ENCODE results near the gene RAP1GAP2.

RAP1GAP2 gene

DNA sequence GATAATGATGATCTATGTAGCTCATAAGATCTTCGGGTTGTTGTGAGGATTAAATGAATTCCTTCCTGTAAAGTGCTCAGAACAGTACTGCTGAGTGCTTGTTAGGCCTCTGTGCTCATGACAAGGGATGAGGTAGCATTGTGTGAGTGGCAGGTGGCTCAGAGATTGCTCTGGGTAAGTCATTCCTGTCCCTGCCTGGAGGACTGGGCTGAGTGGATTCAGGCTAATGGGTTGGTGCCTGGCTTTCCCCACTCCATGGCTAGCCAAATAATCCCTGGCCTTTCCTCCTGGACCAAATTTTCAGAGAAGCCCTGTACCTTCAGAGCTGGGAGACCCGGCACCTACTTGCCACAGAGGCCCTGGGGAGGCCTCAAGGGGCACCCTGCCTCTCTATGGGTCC is 45.5 kb upstream of the RAP1GAP2 start:
- TF ChIP-seq ZFP3 (CRISPR knock-in tag; IDR thresholded peaks at IDR 0.05) (no peak), ZNF70 (CRISPR knock-in tag; IDR thresholded peaks at IDR 0.05) (no peak), OSR1 (CRISPR knock-in tag; IDR thresholded peaks at IDR 0.05) (no peak), SNAI2 (CRISPR knock-in tag; IDR thresholded peaks at IDR 0.05) (no peak), GLIS3 (CRISPR knock-in tag; IDR thresholded peaks at IDR 0.05) (no peak), TOX (CRISPR knock-in tag; IDR thresholded peaks at IDR 0.05; ENCODE audit: borderline replicate concordance) (no peak), PPARA (CRISPR knock-in tag; IDR thresholded peaks at IDR 0.05; ENCODE audit: borderline replicate concordance) (no peak)
- TF ChIP-seq, protein P1, sequence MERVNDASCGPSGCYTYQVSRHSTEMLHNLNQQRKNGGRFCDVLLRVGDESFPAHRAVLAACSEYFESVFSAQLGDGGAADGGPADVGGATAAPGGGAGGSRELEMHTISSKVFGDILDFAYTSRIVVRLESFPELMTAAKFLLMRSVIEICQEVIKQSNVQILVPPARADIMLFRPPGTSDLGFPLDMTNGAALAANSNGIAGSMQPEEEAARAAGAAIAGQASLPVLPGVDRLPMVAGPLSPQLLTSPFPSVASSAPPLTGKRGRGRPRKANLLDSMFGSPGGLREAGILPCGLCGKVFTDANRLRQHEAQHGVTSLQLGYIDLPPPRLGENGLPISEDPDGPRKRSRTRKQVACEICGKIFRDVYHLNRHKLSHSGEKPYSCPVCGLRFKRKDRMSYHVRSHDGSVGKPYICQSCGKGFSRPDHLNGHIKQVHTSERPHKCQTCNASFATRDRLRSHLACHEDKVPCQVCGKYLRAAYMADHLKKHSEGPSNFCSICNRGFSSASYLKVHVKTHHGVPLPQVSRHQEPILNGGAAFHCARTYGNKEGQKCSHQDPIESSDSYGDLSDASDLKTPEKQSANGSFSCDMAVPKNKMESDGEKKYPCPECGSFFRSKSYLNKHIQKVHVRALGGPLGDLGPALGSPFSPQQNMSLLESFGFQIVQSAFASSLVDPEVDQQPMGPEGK (CRISPR knock-in tag; IDR thresholded peaks at IDR 0.05; ENCODE audit: borderline replicate concordance) = no peak
- TF ChIP-seq, protein P2, sequence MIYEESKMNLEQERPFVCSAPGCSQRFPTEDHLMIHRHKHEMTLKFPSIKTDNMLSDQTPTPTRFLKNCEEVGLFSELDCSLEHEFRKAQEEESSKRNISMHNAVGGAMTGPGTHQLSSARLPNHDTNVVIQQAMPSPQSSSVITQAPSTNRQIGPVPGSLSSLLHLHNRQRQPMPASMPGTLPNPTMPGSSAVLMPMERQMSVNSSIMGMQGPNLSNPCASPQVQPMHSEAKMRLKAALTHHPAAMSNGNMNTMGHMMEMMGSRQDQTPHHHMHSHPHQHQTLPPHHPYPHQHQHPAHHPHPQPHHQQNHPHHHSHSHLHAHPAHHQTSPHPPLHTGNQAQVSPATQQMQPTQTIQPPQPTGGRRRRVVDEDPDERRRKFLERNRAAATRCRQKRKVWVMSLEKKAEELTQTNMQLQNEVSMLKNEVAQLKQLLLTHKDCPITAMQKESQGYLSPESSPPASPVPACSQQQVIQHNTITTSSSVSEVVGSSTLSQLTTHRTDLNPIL (CRISPR knock-in tag; IDR thresholded peaks at IDR 0.05; ENCODE audit: low read depth) = no peak
- TF ChIP-seq, protein P3, sequence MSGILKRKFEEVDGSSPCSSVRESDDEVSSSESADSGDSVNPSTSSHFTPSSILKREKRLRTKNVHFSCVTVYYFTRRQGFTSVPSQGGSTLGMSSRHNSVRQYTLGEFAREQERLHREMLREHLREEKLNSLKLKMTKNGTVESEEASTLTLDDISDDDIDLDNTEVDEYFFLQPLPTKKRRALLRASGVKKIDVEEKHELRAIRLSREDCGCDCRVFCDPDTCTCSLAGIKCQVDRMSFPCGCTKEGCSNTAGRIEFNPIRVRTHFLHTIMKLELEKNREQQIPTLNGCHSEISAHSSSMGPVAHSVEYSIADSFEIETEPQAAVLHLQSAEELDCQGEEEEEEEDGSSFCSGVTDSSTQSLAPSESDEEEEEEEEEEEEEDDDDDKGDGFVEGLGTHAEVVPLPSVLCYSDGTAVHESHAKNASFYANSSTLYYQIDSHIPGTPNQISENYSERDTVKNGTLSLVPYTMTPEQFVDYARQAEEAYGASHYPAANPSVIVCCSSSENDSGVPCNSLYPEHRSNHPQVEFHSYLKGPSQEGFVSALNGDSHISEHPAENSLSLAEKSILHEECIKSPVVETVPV (CRISPR knock-in tag; IDR thresholded peaks at IDR 0.05) = no peak
- no peak for ATAC-seq

DNA sequence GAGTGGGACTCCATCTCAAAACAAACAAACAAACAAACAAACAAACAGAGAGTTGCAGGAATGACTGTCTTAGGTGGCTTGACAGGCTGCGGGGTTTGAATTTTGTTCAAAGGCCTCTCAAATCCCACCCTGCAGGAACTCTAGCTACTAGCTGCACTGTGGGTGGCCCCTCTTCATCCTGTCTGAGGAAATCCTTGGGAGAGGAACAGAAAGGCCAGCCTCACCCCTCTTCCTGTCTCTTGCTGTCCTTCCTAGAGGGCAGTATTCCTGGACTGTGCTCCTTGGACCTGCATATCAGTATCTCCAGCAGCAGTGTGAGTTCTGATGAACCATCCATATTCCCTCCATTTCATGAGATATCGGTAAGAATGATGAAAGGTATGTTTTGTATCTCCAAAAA is 44.7 kb upstream of the RAP1GAP2 start:
- TF ChIP-seq, protein P1 (CRISPR knock-in tag; IDR thresholded peaks at IDR 0.05; ENCODE audit: borderline replicate concordance) = no peak
- TF ChIP-seq ZNF70 (CRISPR knock-in tag; IDR thresholded peaks at IDR 0.05) = no peak
- TF ChIP-seq, protein P4, sequence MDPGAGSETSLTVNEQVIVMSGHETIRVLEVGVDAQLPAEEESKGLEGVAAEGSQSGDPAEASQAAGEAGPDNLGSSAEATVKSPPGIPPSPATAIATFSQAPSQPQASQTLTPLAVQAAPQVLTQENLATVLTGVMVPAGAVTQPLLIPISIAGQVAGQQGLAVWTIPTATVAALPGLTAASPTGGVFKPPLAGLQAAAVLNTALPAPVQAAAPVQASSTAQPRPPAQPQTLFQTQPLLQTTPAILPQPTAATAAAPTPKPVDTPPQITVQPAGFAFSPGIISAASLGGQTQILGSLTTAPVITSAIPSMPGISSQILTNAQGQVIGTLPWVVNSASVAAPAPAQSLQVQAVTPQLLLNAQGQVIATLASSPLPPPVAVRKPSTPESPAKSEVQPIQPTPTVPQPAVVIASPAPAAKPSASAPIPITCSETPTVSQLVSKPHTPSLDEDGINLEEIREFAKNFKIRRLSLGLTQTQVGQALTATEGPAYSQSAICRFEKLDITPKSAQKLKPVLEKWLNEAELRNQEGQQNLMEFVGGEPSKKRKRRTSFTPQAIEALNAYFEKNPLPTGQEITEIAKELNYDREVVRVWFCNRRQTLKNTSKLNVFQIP (CRISPR knock-in tag; IDR thresholded peaks at IDR 0.05; ENCODE audit: borderline replicate concordance, low read depth) = no peak
- TF ChIP-seq ZNF565 (CRISPR knock-in tag; conservative IDR thresholded peaks at IDR 0.05; ENCODE audit: low read depth) = no peak
- TF ChIP-seq ZFP30 (CRISPR knock-in tag; IDR thresholded peaks at IDR 0.05) = no peak
- TF ChIP-seq, protein P2 (CRISPR knock-in tag; IDR thresholded peaks at IDR 0.05; ENCODE audit: low read depth) = no peak
- TF ChIP-seq OSR1 (CRISPR knock-in tag; IDR thresholded peaks at IDR 0.05) = no peak
- TF ChIP-seq, protein P3 (CRISPR knock-in tag; IDR thresholded peaks at IDR 0.05) = no peak
- no peak for TF ChIP-seq GLIS3 (CRISPR knock-in tag; IDR thresholded peaks at IDR 0.05)
- TF ChIP-seq ZC3H10 (CRISPR knock-in tag; IDR thresholded peaks at IDR 0.05) = no peak
- no peak for TF ChIP-seq RARB (CRISPR knock-in tag; IDR thresholded peaks at IDR 0.05)
- no peak for TF ChIP-seq ESRRG (CRISPR knock-in tag; IDR thresholded peaks at IDR 0.05)
- TF ChIP-seq CSDC2 (CRISPR knock-in tag; IDR thresholded peaks at IDR 0.05) = no peak
- TF ChIP-seq ZNF8 (CRISPR knock-in tag; IDR thresholded peaks at IDR 0.05) = no peak
- TF ChIP-seq ARNTL (CRISPR knock-in tag; IDR thresholded peaks at IDR 0.05; ENCODE audit: borderline replicate concordance, low read depth) = no peak
- no peak for TF ChIP-seq BACH2 (CRISPR knock-in tag; IDR thresholded peaks at IDR 0.05; ENCODE audit: borderline replicate concordance)
- no peak for TF ChIP-seq PPARA (CRISPR knock-in tag; IDR thresholded peaks at IDR 0.05; ENCODE audit: borderline replicate concordance)
- TF ChIP-seq, protein P5, sequence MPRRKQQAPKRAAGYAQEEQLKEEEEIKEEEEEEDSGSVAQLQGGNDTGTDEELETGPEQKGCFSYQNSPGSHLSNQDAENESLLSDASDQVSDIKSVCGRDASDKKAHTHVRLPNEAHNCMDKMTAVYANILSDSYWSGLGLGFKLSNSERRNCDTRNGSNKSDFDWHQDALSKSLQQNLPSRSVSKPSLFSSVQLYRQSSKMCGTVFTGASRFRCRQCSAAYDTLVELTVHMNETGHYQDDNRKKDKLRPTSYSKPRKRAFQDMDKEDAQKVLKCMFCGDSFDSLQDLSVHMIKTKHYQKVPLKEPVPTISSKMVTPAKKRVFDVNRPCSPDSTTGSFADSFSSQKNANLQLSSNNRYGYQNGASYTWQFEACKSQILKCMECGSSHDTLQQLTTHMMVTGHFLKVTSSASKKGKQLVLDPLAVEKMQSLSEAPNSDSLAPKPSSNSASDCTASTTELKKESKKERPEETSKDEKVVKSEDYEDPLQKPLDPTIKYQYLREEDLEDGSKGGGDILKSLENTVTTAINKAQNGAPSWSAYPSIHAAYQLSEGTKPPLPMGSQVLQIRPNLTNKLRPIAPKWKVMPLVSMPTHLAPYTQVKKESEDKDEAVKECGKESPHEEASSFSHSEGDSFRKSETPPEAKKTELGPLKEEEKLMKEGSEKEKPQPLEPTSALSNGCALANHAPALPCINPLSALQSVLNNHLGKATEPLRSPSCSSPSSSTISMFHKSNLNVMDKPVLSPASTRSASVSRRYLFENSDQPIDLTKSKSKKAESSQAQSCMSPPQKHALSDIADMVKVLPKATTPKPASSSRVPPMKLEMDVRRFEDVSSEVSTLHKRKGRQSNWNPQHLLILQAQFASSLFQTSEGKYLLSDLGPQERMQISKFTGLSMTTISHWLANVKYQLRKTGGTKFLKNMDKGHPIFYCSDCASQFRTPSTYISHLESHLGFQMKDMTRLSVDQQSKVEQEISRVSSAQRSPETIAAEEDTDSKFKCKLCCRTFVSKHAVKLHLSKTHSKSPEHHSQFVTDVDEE (CRISPR knock-in tag; IDR thresholded peaks at IDR 0.05) = no peak
- no peak for ATAC-seq
